ENCODE measurements around the gene VCAN. TPM values are rescaled to one million over a fixed set of nuclear protein-coding genes. Genes with fewer than 3 reads are reported as not detected.

The VCAN gene
- total and polyA plus RNA-seq, 2 experiments from 2014 or later = 98.5 to 327 TPM

GRCh38 chr5:83570916-83571315, 99.4 kb downstream of the VCAN start:
- Histone ChIP-seq H3K36me3 (ENCODE audit: low read depth) (peaks cover 54% of the 10 kb centered on the region), H3K27ac (no peak overlapping the region), H3K27me3 (replicated peaks; ENCODE audit: insufficient read depth) (no peaks in the 10 kb centered on the region), H3K4me1 (ENCODE audit: insufficient read depth) (peaks cover 41% of the 10 kb centered on the region), H2AFZ (no peak overlapping the region), H3K9ac (no peak overlapping the region), H3K9me2 (ENCODE audit: insufficient read depth) (no peaks in the 10 kb centered on the region), H3K4me3 (no peak overlapping the region), H3F3A (ENCODE audit: insufficient read depth) (peaks cover 20% of the 10 kb centered on the region), H3K9me3 (ENCODE audit: low read depth) (no peaks in the 10 kb centered on the region), H4K20me1 (ENCODE audit: insufficient read depth) (no peaks in the 10 kb centered on the region), H3K79me2 (ENCODE audit: insufficient read depth) (no peaks in the 10 kb centered on the region), H3K4me2 (ENCODE audit: unreplicated experiment) (no peak overlapping the region)
- in situ Hi-C loops (cut with MboI) = no loop called here
- DNase-seq = peak; percentile 47
- TF ChIP-seq EZH2 (IDR thresholded peaks at IDR 0.05; ENCODE audit: insufficient read depth, poor library complexity, severe bottlenecking) (no peak), EZH2phosphoT487 (IDR thresholded peaks at IDR 0.05; ENCODE audit: insufficient read depth, low read depth) (no peak)
- WGBS, 2 experiments (ENCODE audit: low coverage in 1 of 2, low lambda C conversion rate in 2 of 2, missing lambda C conversion rate in 2 of 2) = 95 to 97% methylated on average over 2 of the region's 2 CpGs

- 73 to 76% methylated on average over 5 of the region's 5 CpGs for WGBS, 2 experiments (ENCODE audit: low coverage in 1 of 2, low lambda C conversion rate in 2 of 2, missing lambda C conversion rate in 2 of 2)
- no peak for DNase-seq
Measured at GRCh38 chr5:83572271-83572670, 100.7 kb downstream of the VCAN start.

GRCh38 chr5:83576341-83576740, 104.8 kb downstream of the VCAN start:
- Histone ChIP-seq H3F3A (ENCODE audit: insufficient read depth) (peaks cover 3% of the 10 kb centered on the region; the same call in 1 of the 2 replicates), H3K79me2 (ENCODE audit: insufficient read depth) (no peaks in the 10 kb centered on the region), H3K27ac (no peak overlapping the region), H3K4me1 (ENCODE audit: insufficient read depth) (no peaks in the 10 kb centered on the region), H3K27me3 (replicated peaks; ENCODE audit: insufficient read depth) (no peaks in the 10 kb centered on the region), H3K9me3 (ENCODE audit: low read depth) (no peaks in the 10 kb centered on the region), H3K9ac (no peak overlapping the region), H4K20me1 (ENCODE audit: insufficient read depth) (no peaks in the 10 kb centered on the region), H3K4me2 (ENCODE audit: unreplicated experiment) (no peak overlapping the region), H3K36me3 (ENCODE audit: low read depth) (peaks cover 77% of the 10 kb centered on the region), H3K4me3 (no peak overlapping the region), H2AFZ (no peak overlapping the region), H3K9me2 (ENCODE audit: insufficient read depth) (no peaks in the 10 kb centered on the region)
- no peak for TF ChIP-seq EZH2phosphoT487 (IDR thresholded peaks at IDR 0.05; ENCODE audit: insufficient read depth, low read depth)
- no peak for TF ChIP-seq EZH2 (IDR thresholded peaks at IDR 0.05; ENCODE audit: insufficient read depth, poor library complexity, severe bottlenecking)
- no peak for DNase-seq
- 99 to 100% methylated on average over 2 of the region's 2 CpGs for WGBS, 2 experiments (ENCODE audit: low coverage in 1 of 2, low lambda C conversion rate in 2 of 2, missing lambda C conversion rate in 2 of 2)
- in situ Hi-C loops (cut with MboI) = no loop called here

More at GRCh38 chr5:83572271-83572670, 100.7 kb downstream of the VCAN start:
- Histone ChIP-seq H3K27me3 (replicated peaks; ENCODE audit: insufficient read depth) (no peaks in the 10 kb centered on the region), H2AFZ (no peak overlapping the region), H3F3A (ENCODE audit: insufficient read depth) (peaks cover 11% of the 10 kb centered on the region), H3K36me3 (ENCODE audit: low read depth) (peaks cover 60% of the 10 kb centered on the region), H3K9me2 (ENCODE audit: insufficient read depth) (no peaks in the 10 kb centered on the region), H3K4me3 (no peak overlapping the region), H3K79me2 (ENCODE audit: insufficient read depth) (no peaks in the 10 kb centered on the region), H3K4me1 (ENCODE audit: insufficient read depth) (peaks cover 35% of the 10 kb centered on the region), H3K27ac (no peak overlapping the region), H3K9me3 (ENCODE audit: low read depth) (no peaks in the 10 kb centered on the region), H4K20me1 (ENCODE audit: insufficient read depth) (no peaks in the 10 kb centered on the region), H3K4me2 (ENCODE audit: unreplicated experiment) (no peak overlapping the region), H3K9ac (no peak overlapping the region)
- TF ChIP-seq EZH2 (IDR thresholded peaks at IDR 0.05; ENCODE audit: insufficient read depth, poor library complexity, severe bottlenecking) = no peak
- no peak for TF ChIP-seq EZH2phosphoT487 (IDR thresholded peaks at IDR 0.05; ENCODE audit: insufficient read depth, low read depth)
- in situ Hi-C loops (cut with MboI) = no loop called here

GRCh38 chr5:83577036-83577636, 105.6 kb downstream of the VCAN start:
- H3K9me3 ChIP-seq (ENCODE audit: low read depth) = no peaks in the 10 kb centered on the region
- H3K4me1 ChIP-seq (ENCODE audit: insufficient read depth) = no peaks in the 10 kb centered on the region
- 75 to 81% methylated on average over 4 of the region's 4 CpGs for WGBS, 2 experiments (ENCODE audit: low coverage in 1 of 2, low lambda C conversion rate in 2 of 2, missing lambda C conversion rate in 2 of 2)
- no peak for DNase-seq
- no peaks in the 10 kb centered on the region for H3K9me2 ChIP-seq (ENCODE audit: insufficient read depth)
- no peaks in the 10 kb centered on the region for H3K27me3 ChIP-seq (replicated peaks; ENCODE audit: insufficient read depth)
- H3K79me2 ChIP-seq (ENCODE audit: insufficient read depth) = no peaks in the 10 kb centered on the region
- TF ChIP-seq EZH2phosphoT487 (IDR thresholded peaks at IDR 0.05; ENCODE audit: insufficient read depth, low read depth) (no peak), EZH2 (IDR thresholded peaks at IDR 0.05; ENCODE audit: insufficient read depth, poor library complexity, severe bottlenecking) (no peak)
- H3K4me3 ChIP-seq = no peak overlapping the region
- in situ Hi-C loops (cut with MboI) = no loop called here
- no peak overlapping the region for H2AFZ ChIP-seq
- H3F3A ChIP-seq (ENCODE audit: insufficient read depth) = peaks cover 8% of the 10 kb centered on the region
- no peaks in the 10 kb centered on the region for H4K20me1 ChIP-seq (ENCODE audit: insufficient read depth)
- H3K27ac ChIP-seq = no peak overlapping the region
- no peak overlapping the region for H3K4me2 ChIP-seq (ENCODE audit: unreplicated experiment)
- no peak overlapping the region for H3K9ac ChIP-seq
- H3K36me3 ChIP-seq (ENCODE audit: low read depth) = peaks cover 77% of the 10 kb centered on the region
